ENCODE results near the gene OR51Q1. TPM values are rescaled to one million over a fixed set of nuclear protein-coding genes. Genes with fewer than 3 reads are reported as not detected.

The OR51Q1 gene
- total and polyA plus RNA-seq, 10 of the 15 experiments (the other 5 are each of a cell fraction or from before 2014, with no cell fraction given) = not detected

DNA sequence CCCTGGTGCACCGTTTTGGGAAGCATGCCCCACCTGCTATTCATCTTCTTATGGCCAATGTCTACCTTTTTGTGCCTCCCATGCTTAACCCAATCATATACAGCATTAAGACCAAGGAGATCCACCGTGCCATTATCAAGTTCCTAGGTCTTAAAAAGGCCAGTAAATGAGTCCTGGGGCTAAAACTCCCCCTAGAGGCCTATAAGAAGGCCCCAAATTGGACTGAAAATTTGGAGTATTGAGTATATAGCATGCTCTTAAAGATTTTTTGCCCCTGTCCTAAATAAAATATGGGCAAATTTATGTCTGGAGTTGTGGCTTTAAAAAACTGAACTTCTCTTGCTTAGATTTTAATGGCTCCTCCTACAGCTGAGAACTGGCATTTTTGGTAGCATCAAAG is 31.7 kb upstream of the OR51Q1 start:
- Histone ChIP-seq H3K36me3 (ENCODE audit: control insufficient read depth in 2 of 2, insufficient read depth in 2 of 2, low read length in 1 of 2) (no peaks in the 10 kb centered on the region), H3K4me3 (no peak overlapping the region), H2AFZ (ENCODE audit: control insufficient read depth, low read depth, low read length) (no peak overlapping the region), H3K79me2 (ENCODE audit: control insufficient read depth, insufficient read depth, low read length) (no peaks in the 10 kb centered on the region), H3K4me2 (ENCODE audit: control insufficient read depth, insufficient read depth) (no peak overlapping the region), H3K27me3 (replicated peaks in 1 of 2; ENCODE audit: control insufficient read depth in 2 of 2, insufficient read depth in 2 of 2, low read length in 1 of 2) (no peaks in the 10 kb centered on the region), H3K4me1 (ENCODE audit: control insufficient read depth, insufficient read depth, low read length) (no peaks in the 10 kb centered on the region), H3K9ac (ENCODE audit: control insufficient read depth, insufficient read depth, low read length) (no peak overlapping the region), H3K27ac (ENCODE audit: control insufficient read depth, insufficient read depth) (no peak overlapping the region), H4K20me1 (ENCODE audit: control insufficient read depth, insufficient read depth) (no peaks in the 10 kb centered on the region), H3K9me3 (replicated peaks; ENCODE audit: control insufficient read depth, insufficient read depth, low read length) (no peaks in the 10 kb centered on the region)
- in situ Hi-C loops (cut with MboI) (loop anchor here (5.0 kb wide), 1 partner anchor 52 kb away; the partner anchor contains the start of gene OR51I1), intact Hi-C loops (cut with micrococcal nuclease; ENCODE audit: unreplicated experiment) (no loop called here)
- ChIA-PET RAD21 (ENCODE audit: unreplicated experiment) (no interaction called here), SMC1A (ENCODE audit: uncharacterized antibody, unreplicated experiment) (no interaction called here), POLR2A (no interaction called here), CTCF (interaction anchor here (1.7 kb wide), 1 partner anchor 19 kb away, joined by 5 read pairs; no protein-coding TSS in a partner anchor)
- no peak for DNase-seq (ENCODE audit: low read depth, low spot score)
- TF ChIP-seq RAD21 (IDR thresholded peaks at IDR 0.05; ENCODE audit: insufficient read depth, low read depth, low read length) = no peak
- TF ChIP-seq, protein P1, sequence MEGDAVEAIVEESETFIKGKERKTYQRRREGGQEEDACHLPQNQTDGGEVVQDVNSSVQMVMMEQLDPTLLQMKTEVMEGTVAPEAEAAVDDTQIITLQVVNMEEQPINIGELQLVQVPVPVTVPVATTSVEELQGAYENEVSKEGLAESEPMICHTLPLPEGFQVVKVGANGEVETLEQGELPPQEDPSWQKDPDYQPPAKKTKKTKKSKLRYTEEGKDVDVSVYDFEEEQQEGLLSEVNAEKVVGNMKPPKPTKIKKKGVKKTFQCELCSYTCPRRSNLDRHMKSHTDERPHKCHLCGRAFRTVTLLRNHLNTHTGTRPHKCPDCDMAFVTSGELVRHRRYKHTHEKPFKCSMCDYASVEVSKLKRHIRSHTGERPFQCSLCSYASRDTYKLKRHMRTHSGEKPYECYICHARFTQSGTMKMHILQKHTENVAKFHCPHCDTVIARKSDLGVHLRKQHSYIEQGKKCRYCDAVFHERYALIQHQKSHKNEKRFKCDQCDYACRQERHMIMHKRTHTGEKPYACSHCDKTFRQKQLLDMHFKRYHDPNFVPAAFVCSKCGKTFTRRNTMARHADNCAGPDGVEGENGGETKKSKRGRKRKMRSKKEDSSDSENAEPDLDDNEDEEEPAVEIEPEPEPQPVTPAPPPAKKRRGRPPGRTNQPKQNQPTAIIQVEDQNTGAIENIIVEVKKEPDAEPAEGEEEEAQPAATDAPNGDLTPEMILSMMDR (IDR thresholded peaks at IDR 0.05 in 2 of 3, conservative IDR thresholded peaks at IDR 0.05 in 1 of 3; ENCODE audit: control insufficient read depth in 2 of 3, extremely low read depth in 1 of 3, insufficient read depth in 1 of 3, low read depth in 3 of 3, low read length in 3 of 3) = peak in 2 of 3 experiments; percentile 9 to 12; a peak in 1 of 6 replicates
- no peak for TF ChIP-seq ASH2L (IDR thresholded peaks at IDR 0.05; ENCODE audit: borderline replicate concordance, low read depth)
- no peak for ATAC-seq
- no TSS peak for BruUV-seq (replicated peaks)
- no peak for FAIRE-seq
- 0% methylated on average over 2 of the region's 2 CpGs for WGBS (ENCODE audit: insufficient coverage, insufficient replicate concordance, low lambda C conversion rate, missing lambda C conversion rate)

DNA sequence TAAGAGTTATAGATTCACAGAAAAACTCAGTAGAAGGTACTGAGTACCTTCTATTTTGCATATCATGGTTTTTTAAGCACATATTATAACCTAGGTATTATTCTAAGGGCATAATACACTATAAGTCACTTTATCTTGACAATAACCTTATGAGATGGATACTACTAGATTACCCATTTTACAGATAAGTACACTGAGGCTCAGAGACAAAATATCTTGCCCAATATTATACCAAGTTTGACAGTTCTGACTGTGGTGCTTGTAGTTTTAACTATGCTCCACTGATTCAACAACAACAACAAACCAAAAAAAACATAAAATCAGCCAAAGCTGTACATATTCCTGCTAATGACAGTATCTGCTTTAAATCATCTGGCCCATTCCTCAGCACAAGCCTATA is 27.8 kb upstream of the OR51Q1 start:
- no peak overlapping the region for H2AFZ ChIP-seq (ENCODE audit: control insufficient read depth, low read depth, low read length)
- ChIA-PET POLR2A (no interaction called here), SMC1A (ENCODE audit: uncharacterized antibody, unreplicated experiment) (no interaction called here), RAD21 (ENCODE audit: unreplicated experiment) (no interaction called here), CTCF (no interaction called here)
- no peak for DNase-seq (ENCODE audit: low read depth, low spot score)
- no peak for FAIRE-seq
- H3K9me3 ChIP-seq (replicated peaks; ENCODE audit: control insufficient read depth, insufficient read depth, low read length) = no peaks in the 10 kb centered on the region
- intact Hi-C loops (cut with micrococcal nuclease; ENCODE audit: unreplicated experiment) (no loop called here), in situ Hi-C loops (cut with MboI) (loop anchor here (5.0 kb wide), 1 partner anchor 48 kb away; the partner anchor contains the start of gene OR51I1)
- no peaks in the 10 kb centered on the region for H3K4me1 ChIP-seq (ENCODE audit: control insufficient read depth, insufficient read depth, low read length)
- no peaks in the 10 kb centered on the region for H3K36me3 ChIP-seq (ENCODE audit: control insufficient read depth in 2 of 2, insufficient read depth in 2 of 2, low read length in 1 of 2)
- no peak for ATAC-seq
- no peaks in the 10 kb centered on the region for H3K27me3 ChIP-seq (replicated peaks in 1 of 2; ENCODE audit: control insufficient read depth in 2 of 2, insufficient read depth in 2 of 2, low read length in 1 of 2)
- H3K27ac ChIP-seq (ENCODE audit: control insufficient read depth, insufficient read depth) = no peak overlapping the region
- no peak overlapping the region for H3K9ac ChIP-seq (ENCODE audit: control insufficient read depth, insufficient read depth, low read length)
- TF ChIP-seq DPF2 (IDR thresholded peaks at IDR 0.05) (no peak), NR2C2 (IDR thresholded peaks at IDR 0.05; ENCODE audit: borderline replicate concordance, control insufficient read depth, insufficient read length, low read depth) (no peak), ASH2L (IDR thresholded peaks at IDR 0.05; ENCODE audit: borderline replicate concordance, low read depth) (no peak), CHD4 (IDR thresholded peaks at IDR 0.05) (no peak)
- TF ChIP-seq, protein P2, sequence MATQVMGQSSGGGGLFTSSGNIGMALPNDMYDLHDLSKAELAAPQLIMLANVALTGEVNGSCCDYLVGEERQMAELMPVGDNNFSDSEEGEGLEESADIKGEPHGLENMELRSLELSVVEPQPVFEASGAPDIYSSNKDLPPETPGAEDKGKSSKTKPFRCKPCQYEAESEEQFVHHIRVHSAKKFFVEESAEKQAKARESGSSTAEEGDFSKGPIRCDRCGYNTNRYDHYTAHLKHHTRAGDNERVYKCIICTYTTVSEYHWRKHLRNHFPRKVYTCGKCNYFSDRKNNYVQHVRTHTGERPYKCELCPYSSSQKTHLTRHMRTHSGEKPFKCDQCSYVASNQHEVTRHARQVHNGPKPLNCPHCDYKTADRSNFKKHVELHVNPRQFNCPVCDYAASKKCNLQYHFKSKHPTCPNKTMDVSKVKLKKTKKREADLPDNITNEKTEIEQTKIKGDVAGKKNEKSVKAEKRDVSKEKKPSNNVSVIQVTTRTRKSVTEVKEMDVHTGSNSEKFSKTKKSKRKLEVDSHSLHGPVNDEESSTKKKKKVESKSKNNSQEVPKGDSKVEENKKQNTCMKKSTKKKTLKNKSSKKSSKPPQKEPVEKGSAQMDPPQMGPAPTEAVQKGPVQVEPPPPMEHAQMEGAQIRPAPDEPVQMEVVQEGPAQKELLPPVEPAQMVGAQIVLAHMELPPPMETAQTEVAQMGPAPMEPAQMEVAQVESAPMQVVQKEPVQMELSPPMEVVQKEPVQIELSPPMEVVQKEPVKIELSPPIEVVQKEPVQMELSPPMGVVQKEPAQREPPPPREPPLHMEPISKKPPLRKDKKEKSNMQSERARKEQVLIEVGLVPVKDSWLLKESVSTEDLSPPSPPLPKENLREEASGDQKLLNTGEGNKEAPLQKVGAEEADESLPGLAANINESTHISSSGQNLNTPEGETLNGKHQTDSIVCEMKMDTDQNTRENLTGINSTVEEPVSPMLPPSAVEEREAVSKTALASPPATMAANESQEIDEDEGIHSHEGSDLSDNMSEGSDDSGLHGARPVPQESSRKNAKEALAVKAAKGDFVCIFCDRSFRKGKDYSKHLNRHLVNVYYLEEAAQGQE (IDR thresholded peaks at IDR 0.05; ENCODE audit: low read depth, low read length) = no peak
- H4K20me1 ChIP-seq (ENCODE audit: control insufficient read depth, insufficient read depth) = no peaks in the 10 kb centered on the region
- no peak overlapping the region for H3K4me3 ChIP-seq
- no peaks in the 10 kb centered on the region for H3K79me2 ChIP-seq (ENCODE audit: control insufficient read depth, insufficient read depth, low read length)
- H3K4me2 ChIP-seq (ENCODE audit: control insufficient read depth, insufficient read depth) = no peak overlapping the region
- BruUV-seq (replicated peaks) = no TSS peak

Data from GM12878 (cell line).